Measurements from ENCODE around the gene TSPO. TPM values are rescaled to one million over a fixed set of nuclear protein-coding genes. Genes with fewer than 3 reads are reported as not detected.

The TSPO gene
- total and polyA plus RNA-seq, 2 of the 8 experiments (the other 6 are each of a cell fraction or from before 2014, with no cell fraction given) = 19.9 to 51.5 TPM

DNA sequence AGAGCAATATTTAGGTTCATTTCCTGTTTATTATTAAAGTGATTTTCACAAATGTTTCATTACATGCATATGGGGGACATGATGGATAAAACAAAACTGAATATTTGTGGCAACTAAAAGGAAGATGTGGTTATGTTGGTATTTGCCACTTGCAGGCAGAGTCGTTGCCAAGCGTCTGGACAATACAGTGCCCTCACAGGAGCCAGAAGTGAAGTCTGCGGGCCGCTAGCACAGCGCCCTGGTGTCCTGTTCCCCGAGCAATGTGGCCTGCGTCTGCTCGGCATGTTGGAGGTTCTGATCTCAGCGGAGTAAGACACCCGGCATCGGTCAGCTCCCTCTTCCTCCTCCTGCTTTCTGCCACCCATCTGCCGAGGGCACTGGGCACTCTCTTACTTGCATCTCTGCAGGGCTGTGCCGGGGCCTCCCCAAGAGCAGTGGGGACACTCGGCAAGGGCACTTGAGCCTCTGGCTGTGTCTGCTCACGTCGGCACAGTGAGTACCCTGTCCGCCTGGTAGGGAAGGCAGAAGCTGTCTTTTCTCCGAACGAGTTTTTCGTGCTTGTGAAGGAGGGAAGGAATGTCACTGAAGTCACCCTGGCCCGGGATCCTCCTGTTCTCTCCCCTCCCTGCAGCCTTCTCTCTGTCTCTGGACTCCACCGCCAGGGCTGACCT is 46.0 kb downstream of the TSPO start (continued):
- TF ChIP-seq MAFK (IDR thresholded peaks at IDR 0.05; ENCODE audit: low read depth, low read length) = no peak
- TF ChIP-seq KDM4A (IDR thresholded peaks at IDR 0.05; ENCODE audit: low read depth, low read length, severe bottlenecking) = no peak
- TF ChIP-seq TAF1 (IDR thresholded peaks at IDR 0.05; ENCODE audit: low read depth, low read length) = no peak

All from H1 (cell line).